GM23338 (cell line): Measurements from ENCODE around the gene NDST4. TPM values are rescaled to one million over a fixed set of nuclear protein-coding genes. Genes with fewer than 3 reads are reported as not detected.

ENCODE experiments used
- ATAC-seq: fragments of 200-7000 bp; cut with Tn5 transposase; 3 replicates; pipeline ENCODE4 v1.9.1; 2020
- DNase-seq: peaks from one replicate; pipeline ENCODE4 v3.0.0-alpha.2; 2015; ENCODE audit warnings: low spot score
- H2AFZ ChIP-seq: fragments of 200-600 bp; sonication (generic); 2 replicates; pipeline ENCODE4 v1.8.0; 2016; ENCODE audit warnings: antibody characterized with exemption, mild to moderate bottlenecking, moderate library complexity
- H3F3A ChIP-seq: fragments of 200-600 bp; sonication (generic); replicated peaks from 2 replicates; pipeline ENCODE4 v1.8.0; 2017; ENCODE audit warnings: antibody characterized with exemption, mixed run types, low read depth
- H3K27ac ChIP-seq: fragments of 200-600 bp; sonication (generic); 2 replicates; pipeline ENCODE4 v1.6.1; 2016; ENCODE audit warnings: low read depth
- H3K27me3 ChIP-seq: fragments of 200-600 bp; sonication (generic); 2 replicates; pipeline ENCODE4 v1.8.0; 2016; ENCODE audit warnings: mild to moderate bottlenecking, mixed run types, moderate library complexity; ENCODE audit not compliant: insufficient read depth
- H3K36me3 ChIP-seq: fragments of 200-600 bp; sonication (generic); 2 replicates; pipeline ENCODE4 v1.8.0; 2016; ENCODE audit warnings: mild to moderate bottlenecking; ENCODE audit not compliant: insufficient read depth
- H3K4me1 ChIP-seq: fragments of 200-600 bp; sonication (generic); 2 replicates; pipeline ENCODE4 v1.8.0; 2016; ENCODE audit warnings: mild to moderate bottlenecking, moderate library complexity; ENCODE audit not compliant: insufficient read depth
- H3K4me2 ChIP-seq: fragments of 200-600 bp; sonication (generic); 2 replicates; pipeline ENCODE4 v1.7.1; 2017; ENCODE audit warnings: mixed run types
- H3K4me3 ChIP-seq: fragments of 200-600 bp; sonication (generic); 2 replicates; pipeline ENCODE4 v1.6.1; 2016; ENCODE audit warnings: mixed run types
- H3K79me2 ChIP-seq: fragments of 200-600 bp; sonication (generic); replicated peaks from 2 replicates; pipeline ENCODE4 v1.8.0; 2017; ENCODE audit warnings: mild to moderate bottlenecking; ENCODE audit not compliant: insufficient read depth
- H3K9me2 ChIP-seq: fragments of 200-600 bp; sonication (generic); 2 replicates; pipeline ENCODE4 v1.8.0; 2017; ENCODE audit not compliant: insufficient read depth
- H4K20me1 ChIP-seq: fragments of 200-600 bp; sonication (generic); replicated peaks from 2 replicates; pipeline ENCODE4 v1.8.0; 2017; ENCODE audit warnings: mild to moderate bottlenecking; ENCODE audit not compliant: insufficient read depth
- H3K27ac Mint-ChIP-seq: 2 replicates; pipeline ENCODE4 v1.8.0; 2020; ENCODE audit warnings: inconsistent platforms, mild to moderate bottlenecking, moderate library complexity, mixed read lengths
- H3K27me3 Mint-ChIP-seq: 3 replicates; pipeline ENCODE4 v1.8.0; 2022; ENCODE audit warnings: low read depth, mild to moderate bottlenecking, moderate library complexity, mixed read lengths, inconsistent platforms; ENCODE audit not compliant: insufficient read depth, poor library complexity
- H3K36me3 Mint-ChIP-seq: 3 replicates; pipeline ENCODE4 v1.8.0; 2021; ENCODE audit warnings: low read depth, mild to moderate bottlenecking, inconsistent platforms, moderate library complexity, mixed read lengths
- H3K4me1 Mint-ChIP-seq: 3 replicates; pipeline ENCODE4 v1.8.0; 2020; ENCODE audit warnings: mild to moderate bottlenecking, inconsistent platforms, mixed read lengths
- H3K4me3 Mint-ChIP-seq: 3 replicates; pipeline ENCODE4 v1.8.0; 2021; ENCODE audit warnings: moderate library complexity, mild to moderate bottlenecking, inconsistent platforms, mixed read lengths
- H3K9me3 Mint-ChIP-seq: 3 replicates; pipeline ENCODE4 v1.8.0; 2020; ENCODE audit warnings: moderate library complexity, mild to moderate bottlenecking, inconsistent platforms, mixed read lengths
- CREB1 ChIP-seq: fragments of 250-450 bp; sonication (Bioruptor Pico); IDR thresholded peaks from 2 replicates; pipeline ENCODE4 v1.5.0; 2020; ENCODE audit warnings: low read depth, mild to moderate bottlenecking, moderate library complexity
- CTCF ChIP-seq, 2 experiments: fragments of 200-600 bp in 1 of 2; sonication (generic) in 1 of 2; conservative IDR thresholded peaks; 2 replicates each; pipeline versions ENCODE4 v1.5.1 to v1.6.1; 2016 to 2017; ENCODE audit warnings: antibody characterized with exemption in 2 of 2, low read depth in 2 of 2, mild to moderate bottlenecking in 2 of 2, moderate library complexity in 1 of 2
- ETS1 ChIP-seq: IDR thresholded peaks from 2 replicates; pipeline ENCODE4 v1.6.1; 2016; ENCODE audit warnings: antibody characterized with exemption
- EZH2 ChIP-seq: fragments of 200-600 bp; sonication (generic); IDR thresholded peaks from one replicate; pipeline ENCODE4 v1.8.0; 2017; ENCODE audit warnings: antibody characterized with exemption, mild to moderate bottlenecking, low read depth; ENCODE audit not compliant: unreplicated experiment
- EZH2phosphoT487 ChIP-seq: fragments of 200-600 bp; sonication (generic); IDR thresholded peaks from one replicate; pipeline ENCODE4 v1.8.1; 2018; ENCODE audit warnings: antibody characterized with exemption; ENCODE audit not compliant: unreplicated experiment
- JUNB ChIP-seq: IDR thresholded peaks from one replicate; pipeline ENCODE4 v1.6.1; 2016; ENCODE audit warnings: antibody characterized with exemption; ENCODE audit not compliant: unreplicated experiment
- NANOG ChIP-seq: IDR thresholded peaks from 2 replicates; pipeline ENCODE4 v1.6.1; 2016; ENCODE audit warnings: antibody characterized with exemption, borderline replicate concordance
- POLR2AphosphoS5 ChIP-seq: IDR thresholded peaks from 2 replicates; pipeline ENCODE4 v1.6.1; 2016; ENCODE audit warnings: antibody characterized with exemption, low read depth
- REST ChIP-seq: IDR thresholded peaks from one replicate; pipeline ENCODE4 v1.6.1; 2018; ENCODE audit warnings: antibody characterized with exemption; ENCODE audit not compliant: unreplicated experiment
- STAT1 ChIP-seq: IDR thresholded peaks from one replicate; pipeline ENCODE4 v1.6.1; 2016; ENCODE audit warnings: antibody characterized with exemption; ENCODE audit not compliant: unreplicated experiment
- ZNF114 ChIP-seq: fragments of 250-450 bp; sonication (Bioruptor Pico); IDR thresholded peaks from 2 replicates; pipeline ENCODE4 v1.5.0; 2020; ENCODE audit warnings: mild to moderate bottlenecking, moderate library complexity
- ZNF331 ChIP-seq: fragments of 250-450 bp; sonication (Bioruptor Pico); IDR thresholded peaks from 2 replicates; pipeline ENCODE4 v1.5.0; 2020; ENCODE audit warnings: low read depth, mild to moderate bottlenecking, moderate library complexity
- ZNF462 ChIP-seq: fragments of 250-450 bp; sonication (Bioruptor Pico); IDR thresholded peaks from 2 replicates; pipeline ENCODE4 v1.5.0; 2020; ENCODE audit warnings: mild to moderate bottlenecking, moderate library complexity
- polyA plus RNA-seq: library from polyadenylated mRNA; unstranded; fragments of >200 nt; fragmentation: Nextera tagmentation; extraction: Ambion mirVana; gene quantifications from 2 replicates; pipeline ENCODE4 v1.2.1, GENCODE V29; 2016
- total RNA-seq: library from RNA; depleted of rRNA; stranded (reverse); fragments of >200 nt; shearing (Covaris generic); gene quantifications from 2 replicates; pipeline ENCODE4 v1.2.3, GENCODE V29; 2014

NDST4 gene
- total and polyA plus RNA-seq, 2 experiments from 2014 or later = not detected

GRCh38 chr4:114860786-114861185 is 252.6 kb downstream of the NDST4 start:
- no peak overlapping the region for H3K27ac Mint-ChIP-seq
- ATAC-seq = no peak
- no peaks in the 10 kb centered on the region for H3K9me3 Mint-ChIP-seq
- no peak for DNase-seq
- Histone ChIP-seq H3K9me2 (no peaks in the 10 kb centered on the region; the same call in 1 of the 2 replicates), H3K27me3 (no peaks in the 10 kb centered on the region), H2AFZ (no peak overlapping the region), H3K36me3 (no peaks in the 10 kb centered on the region), H3F3A (no peaks in the 10 kb centered on the region), H3K27ac (no peak overlapping the region), H3K4me1 (no peaks in the 10 kb centered on the region), H4K20me1 (no peaks in the 10 kb centered on the region), H3K79me2 (no peaks in the 10 kb centered on the region), H3K4me3 (no peak overlapping the region), H3K4me2 (no peak overlapping the region)
- H3K4me1 Mint-ChIP-seq = no peaks in the 10 kb centered on the region
- H3K36me3 Mint-ChIP-seq = no peaks in the 10 kb centered on the region
- H3K27me3 Mint-ChIP-seq = no peaks in the 10 kb centered on the region
- TF ChIP-seq JUNB (no peak), CTCF (conservative IDR thresholded peaks at IDR 0.05; ENCODE audit: low read depth in 2 of 2) (no peak), STAT1 (no peak), CREB1 (CRISPR knock-in tag) (no peak), EZH2phosphoT487 (no peak), ZNF462 (CRISPR knock-in tag) (no peak), POLR2AphosphoS5 (no peak), ZNF331 (no peak), REST (no peak), EZH2 (no peak), ZNF114 (CRISPR knock-in tag) (no peak), NANOG (no peak), ETS1 (no peak)
- no peak overlapping the region for H3K4me3 Mint-ChIP-seq
